ENCODE measurements around the gene TBC1D22A.

Gene TBC1D22A

GRCh38 chr22:46753360-46753759 is 9.1 kb upstream of the TBC1D22A start:
- no peak for DNase-seq

- no peak for DNase-seq
Measured at GRCh38 chr22:46753761-46754109, 8.7 kb upstream of the TBC1D22A start.

- DNase-seq: peak; percentile 23 to 86
Measured at GRCh38 chr22:46754110-46754799, 8.2 kb upstream of the TBC1D22A start.

DNA sequence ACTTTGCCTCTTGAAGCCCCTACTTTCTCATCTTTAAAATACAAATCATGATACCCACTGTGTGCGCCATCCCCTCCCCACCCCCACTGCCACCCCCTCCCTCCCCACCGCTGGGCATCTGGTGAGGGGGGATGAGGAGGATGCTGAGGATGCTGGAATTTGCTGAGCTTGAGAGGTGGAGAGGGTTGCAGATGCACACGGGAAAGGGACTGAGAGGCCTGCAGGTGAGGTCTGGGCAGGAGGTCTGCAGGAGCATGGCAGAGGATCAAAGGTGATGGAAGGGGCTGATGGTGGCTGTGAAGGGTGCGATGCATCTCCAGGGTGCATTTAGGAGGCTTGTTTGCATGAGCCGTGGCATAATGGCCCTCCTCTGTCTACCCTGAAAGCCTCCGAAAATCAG is 7.6 kb upstream of the TBC1D22A start:
- no peak for DNase-seq

DNA sequence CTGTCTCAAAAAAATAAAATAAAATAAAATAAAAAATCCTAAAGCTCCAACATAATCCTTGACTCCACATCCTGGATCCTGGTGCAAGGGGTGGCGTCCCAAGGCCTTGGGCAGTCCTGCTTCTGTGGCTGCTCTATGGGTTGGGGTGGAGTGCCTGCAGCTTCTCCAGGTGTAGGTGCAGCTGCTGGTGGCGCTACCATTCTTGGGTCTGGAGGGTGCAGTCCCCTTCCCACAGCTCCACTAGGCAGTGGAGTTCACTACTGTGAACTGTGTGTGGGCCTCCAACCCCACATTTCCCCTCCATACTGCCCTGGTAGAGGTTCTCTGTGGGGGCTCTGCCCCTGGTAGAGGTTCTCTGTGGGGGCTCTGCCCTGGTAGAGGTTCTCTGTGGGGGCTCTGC is 6.9 kb upstream of the TBC1D22A start:
- no peak for DNase-seq

- no peak for DNase-seq
Measured at GRCh38 chr22:46756097-46756496, 6.4 kb upstream of the TBC1D22A start.

- DNase-seq: no peak
Measured at GRCh38 chr22:46757104-46757503, 5.3 kb upstream of the TBC1D22A start.

DNA sequence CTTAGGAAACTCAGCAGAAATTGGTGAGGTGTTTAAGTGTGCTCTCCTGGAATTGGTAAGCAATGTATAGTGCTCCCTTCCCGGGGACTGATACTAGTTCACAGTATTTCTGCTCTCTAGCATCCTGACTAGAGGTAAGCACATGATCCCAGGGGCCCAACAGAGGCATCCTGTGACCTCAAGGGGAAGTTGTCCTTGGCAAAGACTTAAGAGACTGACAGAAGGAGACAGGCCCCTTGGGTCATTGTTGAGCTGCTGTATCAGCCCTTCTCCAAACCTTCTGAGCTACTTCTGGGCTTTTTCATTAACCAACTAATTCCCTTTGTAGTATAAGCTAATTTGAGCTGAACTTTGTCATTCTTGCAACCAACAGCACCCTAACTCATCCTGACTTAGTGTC is 4.3 kb upstream of the TBC1D22A start:
- DNase-seq: no peak

DNA sequence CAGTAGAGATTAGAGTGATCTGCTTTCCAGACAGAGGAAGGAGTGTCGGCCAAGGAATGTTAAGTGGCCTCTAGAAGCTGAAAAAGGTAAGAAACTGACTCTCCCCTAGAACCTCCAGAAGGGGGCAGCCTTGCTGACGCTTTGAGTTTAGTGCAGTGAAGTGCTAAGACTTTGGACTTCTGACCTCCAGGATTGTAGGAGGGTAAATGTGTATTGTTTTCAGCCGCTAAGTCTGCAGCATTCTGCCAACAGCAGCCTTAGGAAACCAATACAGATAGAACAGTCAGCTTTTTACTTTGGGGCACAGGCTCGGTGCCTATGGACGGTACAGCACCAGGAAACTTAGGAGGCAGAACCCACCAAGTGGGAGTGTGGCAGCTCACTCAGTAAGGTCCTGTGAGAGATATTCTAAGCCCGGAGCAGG is 3.6 kb upstream of the TBC1D22A start:
- peak; percentile 64 to 65 for DNase-seq

DNA sequence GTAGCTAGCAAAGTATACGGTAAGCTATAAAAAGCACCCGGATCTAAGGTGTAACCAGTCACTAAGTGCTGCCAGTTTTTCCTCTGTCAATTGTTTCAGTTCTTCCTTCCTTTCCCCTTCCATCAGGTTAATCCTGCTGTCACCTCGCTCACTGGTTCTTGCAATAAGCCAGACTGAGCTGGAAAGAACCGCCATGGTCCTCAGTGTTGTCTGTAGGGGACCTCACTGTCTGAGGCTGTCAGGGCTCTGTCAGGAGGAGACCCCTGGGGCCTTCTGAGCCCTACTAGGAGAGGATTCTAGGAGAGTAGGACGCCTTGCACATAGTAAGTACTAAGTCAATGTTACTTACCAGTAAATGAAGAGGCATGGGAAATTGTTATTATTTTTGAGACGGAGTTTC is 1.4 kb upstream of the TBC1D22A start:
- no peak for DNase-seq

- DNase-seq: no peak
Measured at GRCh38 chr22:46761539-46762237, 762 bp upstream of the TBC1D22A start.

DNA sequence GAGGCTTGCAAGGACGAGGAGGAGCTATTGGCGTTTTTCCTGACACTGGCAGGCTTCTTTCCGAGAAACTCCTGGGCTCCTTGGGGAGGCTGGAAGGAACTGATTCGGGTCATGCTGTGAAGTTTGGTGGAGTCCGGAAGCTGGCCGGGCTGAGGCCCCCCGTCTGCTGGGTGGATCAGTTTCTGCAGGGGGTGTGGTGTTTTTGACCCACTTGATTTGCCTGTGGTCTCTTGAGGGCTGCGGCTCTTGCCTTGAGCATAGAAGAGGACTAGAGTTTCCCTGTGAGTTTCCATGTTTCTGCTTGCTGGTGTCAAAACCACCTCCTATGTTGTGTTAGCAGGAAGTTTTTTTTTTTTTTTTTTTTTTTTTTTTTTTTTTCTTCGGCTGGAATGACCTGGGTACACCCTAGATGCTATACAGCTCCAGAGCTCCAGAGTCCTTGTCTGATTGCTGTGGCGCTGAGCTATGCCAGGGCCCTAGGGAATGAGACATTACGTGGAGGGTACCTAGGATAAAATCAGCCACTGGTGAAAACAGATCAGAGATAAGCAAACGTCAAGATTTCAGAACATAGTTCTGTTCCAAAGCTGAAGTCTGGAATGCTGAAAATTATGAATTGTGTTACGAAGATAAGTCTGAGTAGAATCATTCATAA is 728 bp downstream of the TBC1D22A start:
- peak; percentile 58 to 69 for DNase-seq

GRCh38 chr22:46764140-46764680 is 1.8 kb downstream of the TBC1D22A start:
- DNase-seq: no peak

DNA sequence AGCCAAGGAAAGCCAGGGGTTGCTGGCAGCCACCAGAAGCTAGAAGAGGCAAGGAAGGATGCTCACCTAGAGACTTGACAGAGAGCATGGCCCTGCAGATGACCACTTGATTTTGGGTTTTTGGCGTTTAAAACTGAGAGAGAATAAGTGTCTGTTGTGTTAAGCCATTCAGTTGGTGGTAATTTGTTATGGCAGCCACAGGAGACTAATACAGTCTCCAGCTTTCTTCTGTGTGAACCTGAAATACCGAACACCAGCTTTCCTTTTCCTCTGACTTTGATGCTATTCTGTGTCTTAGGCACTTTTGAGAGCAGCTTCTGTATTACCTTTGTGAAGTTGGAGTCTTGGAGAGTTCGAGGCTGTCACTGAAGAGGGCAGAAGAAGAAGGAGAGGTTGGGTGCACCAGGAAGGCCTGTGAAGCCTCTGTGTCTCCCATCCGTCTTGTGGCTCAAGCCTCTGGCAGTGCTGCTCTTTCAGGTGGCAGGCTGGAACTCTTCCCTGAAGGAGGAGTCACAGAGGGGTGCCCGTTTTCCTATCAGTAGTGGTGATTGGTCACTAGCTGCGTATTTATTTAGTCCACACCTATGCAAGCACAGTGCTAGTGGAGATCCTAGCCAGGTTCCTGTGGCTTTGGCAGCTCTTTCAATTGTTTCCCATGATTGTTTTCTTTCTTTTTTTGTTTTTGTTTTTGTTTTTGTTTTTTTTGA is 2.5 kb downstream of the TBC1D22A start:
- no peak for DNase-seq

- no peak for DNase-seq
Measured at GRCh38 chr22:46766611-46767010, 4.2 kb downstream of the TBC1D22A start.

DNA sequence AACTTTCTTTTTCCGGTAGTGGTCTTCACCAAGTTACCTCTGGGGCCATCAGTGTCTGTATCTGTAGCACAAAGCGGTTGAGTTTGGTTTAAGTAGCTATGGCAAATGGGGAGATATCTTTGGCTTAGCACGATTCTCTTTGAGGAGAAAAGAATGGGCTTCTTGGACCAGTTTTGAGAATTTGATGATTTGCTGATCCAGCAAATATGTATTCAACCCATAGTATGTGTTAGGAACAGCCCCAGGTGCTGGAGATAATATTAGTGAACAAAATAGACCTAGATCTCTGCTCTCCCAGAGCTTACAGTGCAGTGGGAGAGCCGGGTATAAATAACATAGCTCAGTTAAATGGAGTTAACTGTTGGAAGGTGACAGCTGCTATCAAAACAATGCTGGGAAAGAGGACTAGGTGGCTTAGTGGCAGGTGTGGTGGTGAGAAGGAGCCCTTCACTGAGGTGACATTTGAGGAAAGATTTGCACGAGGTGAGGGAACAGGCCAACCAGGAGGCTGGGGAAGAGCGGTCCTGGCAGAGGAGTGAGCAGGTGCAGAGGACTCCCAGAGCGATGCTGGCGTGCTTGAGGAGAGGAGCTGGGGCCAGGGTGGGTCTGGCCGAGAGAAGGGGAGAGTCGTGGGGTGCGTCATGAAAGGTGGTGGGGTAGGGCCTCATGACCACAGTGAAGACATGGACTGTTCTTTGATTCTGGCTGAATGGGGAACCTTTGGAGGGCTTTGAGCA is 5.0 kb downstream of the TBC1D22A start:
- no peak for DNase-seq

DNA sequence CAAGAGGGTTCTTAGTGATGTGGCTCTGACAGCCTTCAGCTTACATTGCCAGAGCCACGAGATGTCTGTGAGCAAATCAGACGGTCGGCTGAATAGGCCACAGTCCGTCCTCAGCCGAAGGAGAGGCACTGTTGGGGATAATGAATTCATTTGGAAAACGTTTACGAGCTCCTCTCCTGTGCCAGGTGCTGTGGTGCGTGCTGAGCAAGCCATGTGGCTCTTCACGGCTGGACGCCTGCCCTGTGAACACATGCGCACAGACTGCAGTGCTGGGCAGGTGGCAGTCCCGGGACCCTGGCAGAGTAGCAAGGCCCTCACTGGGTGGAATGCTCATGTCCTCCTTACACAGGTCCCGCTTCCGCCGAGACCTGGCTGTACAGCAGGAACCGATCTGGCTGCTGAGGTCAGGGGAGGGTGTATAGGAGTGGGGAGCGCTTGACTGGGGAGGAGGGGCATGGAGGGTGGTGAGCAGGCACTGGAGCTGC is 6.8 kb downstream of the TBC1D22A start:
- DNase-seq: peak in 1 of 2 donors; percentile 55

DNA sequence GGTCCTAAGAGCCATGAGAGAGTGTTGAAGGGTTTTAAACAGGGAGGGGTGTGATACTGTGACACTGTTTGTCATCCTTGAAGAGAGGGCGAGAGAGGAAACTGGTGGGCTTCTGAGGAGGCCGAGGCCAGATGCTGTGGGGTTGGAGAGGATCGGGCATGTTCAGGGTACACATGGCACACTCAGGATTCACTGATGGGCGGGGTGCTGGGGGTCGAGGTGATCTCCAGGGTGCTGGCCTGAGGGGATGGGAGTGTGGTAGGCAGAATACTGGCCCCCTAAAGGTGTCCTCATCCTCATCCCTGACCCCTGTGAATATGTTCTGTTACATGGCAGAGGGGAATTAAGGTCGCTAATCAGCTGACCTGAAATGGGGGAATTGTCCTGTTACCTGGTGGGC is 7.3 kb downstream of the TBC1D22A start:
- DNase-seq: no peak

DNA sequence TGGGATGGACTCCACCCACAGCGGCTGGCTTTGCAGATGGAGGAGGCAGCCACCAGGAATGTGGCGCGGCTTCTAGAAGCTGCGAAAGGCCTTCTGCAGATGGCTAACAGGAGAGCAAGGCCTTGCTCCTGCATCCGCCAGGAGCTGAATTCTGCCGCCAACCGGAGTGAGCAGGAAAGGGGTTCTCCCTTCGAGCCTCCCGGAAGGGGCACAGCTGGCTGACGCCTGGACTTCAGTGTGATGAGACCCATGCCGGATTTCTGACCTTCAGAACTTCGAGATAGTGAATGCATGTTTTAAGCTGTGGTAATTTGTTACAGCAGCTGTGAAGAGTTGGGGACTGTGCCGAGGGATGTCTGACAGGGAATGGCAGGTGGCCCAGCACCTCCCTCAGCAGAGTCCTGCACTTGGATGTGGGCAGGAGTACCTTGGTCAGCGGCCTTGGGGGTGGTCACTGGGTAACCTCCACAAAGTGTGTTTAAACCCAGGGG is 7.7 kb downstream of the TBC1D22A start:
- no peak for DNase-seq

- DNase-seq: peak; percentile 30 to 54
Measured at GRCh38 chr22:46770726-46771125, 8.3 kb downstream of the TBC1D22A start.

DNA sequence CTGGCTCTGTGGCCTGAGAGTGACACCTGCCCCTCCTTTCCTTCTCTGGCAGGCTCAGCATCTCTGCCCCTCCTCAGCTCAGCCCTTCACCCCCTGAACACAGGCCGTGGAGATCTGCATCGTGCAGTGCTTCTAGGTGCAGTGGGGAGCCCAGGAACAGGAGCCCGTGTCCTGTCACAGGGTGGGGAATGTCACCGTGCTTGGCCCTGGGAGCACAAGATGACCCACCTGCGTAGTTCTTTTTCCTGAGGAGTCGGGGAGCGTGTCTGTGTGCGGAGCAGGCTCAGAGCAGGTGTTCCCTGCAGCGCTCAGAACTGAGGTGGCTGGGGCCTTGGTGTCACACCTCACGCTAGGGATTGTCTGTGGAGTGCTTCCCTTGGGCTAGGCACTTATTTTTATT is 10.6 kb downstream of the TBC1D22A start:
- no peak for DNase-seq
